Retina (tissue), 1 donor: ENCODE results near the gene C1QTNF6.
"Not testable (repeated sequence)": the region's sequence is repeated elsewhere in the genome, so short reads cannot be mapped to it uniquely, and the experiment has no call there.

Experiments
- DNase-seq: peaks from one replicate; pipeline ENCODE4 v3.0.0-alpha.2; 2016

The C1QTNF6 gene

GRCh38 chr22:37206118-37206840 lies 18.2 kb upstream of the C1QTNF6 start:
- DNase-seq, result no peak

- DNase-seq, result no peak
These were observed 17.0 kb upstream of the C1QTNF6 start for GRCh38 chr22:37205046-37205445.

- no peak for DNase-seq
These were observed 16.1 kb upstream of the C1QTNF6 start for GRCh38 chr22:37204045-37204655.

GRCh38 chr22:37203354-37204044 lies 15.5 kb upstream of the C1QTNF6 start:
- no peak for DNase-seq

- DNase-seq, result no peak
These were observed 14.7 kb upstream of the C1QTNF6 start for GRCh38 chr22:37202716-37203115.

GRCh38 chr22:37202001-37202555 lies 14.0 kb upstream of the C1QTNF6 start:
- DNase-seq, result no peak

- DNase-seq, result not testable (repeated sequence)
These were observed 13.4 kb upstream of the C1QTNF6 start for GRCh38 chr22:37201443-37201820.

- DNase-seq, result no peak
These were observed 11.7 kb upstream of the C1QTNF6 start for GRCh38 chr22:37199760-37200108.

- DNase-seq, result peak; percentile 99
These were observed 11.2 kb upstream of the C1QTNF6 start for GRCh38 chr22:37199103-37199759.

GRCh38 chr22:37198258-37199102 lies 10.4 kb upstream of the C1QTNF6 start:
- peak; percentile 84 for DNase-seq

GRCh38 chr22:37197451-37198257 lies 9.6 kb upstream of the C1QTNF6 start:
- no peak for DNase-seq

GRCh38 chr22:37196539-37197450 lies 8.7 kb upstream of the C1QTNF6 start:
- no peak for DNase-seq

- DNase-seq, result no peak
These were observed 7.9 kb upstream of the C1QTNF6 start for GRCh38 chr22:37195921-37196320.

- no peak for DNase-seq
These were observed 6.7 kb upstream of the C1QTNF6 start for GRCh38 chr22:37194750-37195149.

- no peak for DNase-seq
These were observed 5.7 kb upstream of the C1QTNF6 start for GRCh38 chr22:37193629-37194191.

GRCh38 chr22:37192741-37193140 lies 4.7 kb upstream of the C1QTNF6 start:
- DNase-seq, result no peak

- no peak for DNase-seq
These were observed 4.2 kb upstream of the C1QTNF6 start for GRCh38 chr22:37192204-37192603.

- no peak for DNase-seq
These were observed 2.3 kb upstream of the C1QTNF6 start for GRCh38 chr22:37190262-37190780.

GRCh38 chr22:37188901-37189466 lies 937 bp upstream of the C1QTNF6 start:
- no peak for DNase-seq

GRCh38 chr22:37187552-37187890 lies 526 bp downstream of the C1QTNF6 start:
- no peak for DNase-seq
